ENCODE data around the gene ZSWIM1.
A peak's percentile ranks its signal among the peaks of the same experiment; 100 is the strongest.
"Not testable (repeated sequence)": the region's sequence is repeated elsewhere in the genome, so short reads cannot be mapped to it uniquely, and the experiment has no call there.

ZSWIM1 gene

GRCh38 chr20:45909817-45910669 lies 29.0 kb downstream of the ZSWIM1 start:
- no peak for FAIRE-seq

GRCh38 chr20:45910670-45911485 lies 29.9 kb downstream of the ZSWIM1 start:
- peak; percentile 99 for FAIRE-seq

GRCh38 chr20:45911486-45912343 lies 30.7 kb downstream of the ZSWIM1 start, which contains the start of gene PLTP:
PLTP (minus strand) TSS chr20:45912155; CDS start chr20:45911452, 703 bp downstream.
- no peak for FAIRE-seq

GRCh38 chr20:45912344-45912682 lies 31.3 kb downstream of the ZSWIM1 start:
- FAIRE-seq = no peak

GRCh38 chr20:45913116-45913515 lies 32.1 kb downstream of the ZSWIM1 start:
- FAIRE-seq = no peak

- FAIRE-seq = no peak
These were observed 36.7 kb downstream of the ZSWIM1 start for GRCh38 chr20:45917790-45918141.

GRCh38 chr20:45918182-45918737 lies 37.2 kb downstream of the ZSWIM1 start:
- FAIRE-seq = no peak

GRCh38 chr20:45918779-45919537 lies 37.9 kb downstream of the ZSWIM1 start:
- FAIRE-seq = no peak

GRCh38 chr20:45919542-45920399 lies 38.7 kb downstream of the ZSWIM1 start:
- FAIRE-seq = no peak

- FAIRE-seq = no peak
These were observed 39.7 kb downstream of the ZSWIM1 start for GRCh38 chr20:45920462-45921336.

- no peak for FAIRE-seq
These were observed 40.5 kb downstream of the ZSWIM1 start for GRCh38 chr20:45921337-45922189.

GRCh38 chr20:45924391-45925261 lies 43.6 kb downstream of the ZSWIM1 start:
- no peak for FAIRE-seq

GRCh38 chr20:45925821-45926506 lies 44.9 kb downstream of the ZSWIM1 start:
- no peak for FAIRE-seq

- no peak for FAIRE-seq
These were observed 45.7 kb downstream of the ZSWIM1 start for GRCh38 chr20:45926731-45927070.

GRCh38 chr20:45927071-45927878 lies 46.2 kb downstream of the ZSWIM1 start:
- FAIRE-seq = no peak

- not testable (repeated sequence) for FAIRE-seq
These were observed 50.7 kb downstream of the ZSWIM1 start for GRCh38 chr20:45931680-45932079.

All from G401.6 (cell line).